ENCODE results near the gene NT5M. TPM values are rescaled to one million over a fixed set of nuclear protein-coding genes. Genes with fewer than 3 reads are reported as not detected.
A peak's percentile ranks its signal among the peaks of the same experiment; 100 is the strongest.

The NT5M gene
- polyA plus RNA-seq, 2 of the 4 experiments (the other 2 are of a cell fraction) = 5.3 to 5.9 TPM

DNA sequence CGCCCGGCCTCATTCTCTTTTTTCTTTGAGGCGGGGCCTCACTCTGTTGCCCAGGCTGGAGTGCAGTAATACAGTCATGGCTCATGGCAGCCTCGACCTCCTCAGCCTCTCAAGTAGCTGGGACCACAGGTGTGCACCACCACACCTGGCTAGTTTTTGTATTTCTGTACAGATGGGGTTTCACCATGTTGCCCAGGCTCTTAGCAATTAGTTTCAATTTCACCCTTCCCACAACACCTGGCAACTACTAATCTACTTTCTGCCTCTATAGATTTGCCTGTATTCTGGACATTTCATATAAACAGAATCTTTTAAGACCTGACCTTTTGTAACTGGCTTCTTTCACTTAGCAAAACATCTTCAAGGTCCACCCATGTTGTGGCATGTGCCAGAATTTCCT, 8.0 kb upstream of the NT5M start:
- WGBS (ENCODE audit: missing lambda C conversion rate) = 78% methylated on average over 4 of the region's 4 CpGs
- TF ChIP-seq NR3C1 (IDR thresholded peaks at IDR 0.05) (no peak), EHMT2 (IDR thresholded peaks at IDR 0.05; ENCODE audit: low read depth) (no peak), TP53 (CRISPR knock-in tag; IDR thresholded peaks at IDR 0.05) (no peak), HDAC2 (IDR thresholded peaks at IDR 0.05) (no peak), CEBPB (IDR thresholded peaks at IDR 0.05) (no peak), MYC (IDR thresholded peaks at IDR 0.05; ENCODE audit: borderline replicate concordance, low read length) (no peak), ZNF302 (CRISPR knock-in tag; IDR thresholded peaks at IDR 0.05) (no peak), FOXS1 (CRISPR knock-in tag; IDR thresholded peaks at IDR 0.05) (no peak)
- Histone ChIP-seq H3K4me2 (no peak overlapping the region), H3K4me3 (no peak overlapping the region), H3K9me3 (no peaks in the 10 kb centered on the region), H3K27ac (no peak overlapping the region), H3K4me1 (peaks cover 14% of the 10 kb centered on the region; the same call in 2 of the 3 replicates)
- FAIRE-seq = no peak
- CTCF ChIA-PET = interaction anchor here (1.3 to 1.4 kb wide), 2 partner anchors 11 to 25 kb away, joined by 3 to 5 read pairs; no protein-coding TSS in a partner anchor
- POLR2A ChIA-PET = interaction anchor here (0.9 kb wide), 1 partner anchor 14 kb away, joined by 3 read pairs; the partner anchor contains the start of gene COPS3
- DNase-seq (ENCODE audit: low read depth in 1 of 2, low spot score in 1 of 2) = no peak
- ATAC-seq = no peak

DNA sequence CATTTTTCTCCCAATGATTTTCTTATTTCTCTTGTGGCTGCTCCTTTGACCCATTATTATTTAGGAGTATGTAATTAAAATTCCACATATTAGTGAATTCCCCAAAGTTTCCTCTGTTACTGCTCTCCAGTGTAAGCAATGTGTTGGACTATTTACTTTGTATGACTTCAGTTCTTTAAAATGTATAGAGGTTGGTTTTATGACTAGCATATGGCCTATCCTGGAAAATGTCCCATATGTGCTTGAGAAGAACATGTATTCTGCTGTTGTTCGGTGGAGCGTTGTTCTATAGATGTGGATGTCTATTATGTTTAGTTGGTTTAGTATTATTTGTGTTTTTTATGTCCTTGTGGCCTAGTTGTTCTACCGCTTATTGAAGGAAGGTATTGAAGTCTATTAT, 6.0 kb upstream of the NT5M start:
- Histone ChIP-seq H3K27ac (no peak overlapping the region), H3K4me1 (peaks cover 21% of the 10 kb centered on the region; the same call in 2 of the 3 replicates), H3K4me2 (no peak overlapping the region), H3K9me3 (no peaks in the 10 kb centered on the region), H3K4me3 (no peak overlapping the region)
- 90% methylated on average over 3 of the region's 3 CpGs for WGBS (ENCODE audit: missing lambda C conversion rate)
- POLR2A ChIA-PET = interaction anchor here (1.1 kb wide), 1 partner anchor 16 kb away, joined by 3 read pairs; the partner anchor contains the start of gene COPS3
- ATAC-seq (no peak), DNase-seq (ENCODE audit: low read depth in 1 of 2, low spot score in 1 of 2) (no peak), FAIRE-seq (peak; percentile 13)
- TF ChIP-seq, protein P1, sequence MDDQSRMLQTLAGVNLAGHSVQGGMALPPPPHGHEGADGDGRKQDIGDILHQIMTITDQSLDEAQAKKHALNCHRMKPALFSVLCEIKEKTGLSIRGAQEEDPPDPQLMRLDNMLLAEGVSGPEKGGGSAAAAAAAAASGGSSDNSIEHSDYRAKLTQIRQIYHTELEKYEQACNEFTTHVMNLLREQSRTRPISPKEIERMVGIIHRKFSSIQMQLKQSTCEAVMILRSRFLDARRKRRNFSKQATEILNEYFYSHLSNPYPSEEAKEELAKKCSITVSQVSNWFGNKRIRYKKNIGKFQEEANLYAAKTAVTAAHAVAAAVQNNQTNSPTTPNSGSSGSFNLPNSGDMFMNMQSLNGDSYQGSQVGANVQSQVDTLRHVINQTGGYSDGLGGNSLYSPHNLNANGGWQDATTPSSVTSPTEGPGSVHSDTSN (IDR thresholded peaks at IDR 0.05) = no peak
- CTCF ChIA-PET = interaction anchor here (1.1 kb wide), 1 partner anchor 9 kb away, joined by 6 read pairs; no protein-coding TSS in a partner anchor

DNA sequence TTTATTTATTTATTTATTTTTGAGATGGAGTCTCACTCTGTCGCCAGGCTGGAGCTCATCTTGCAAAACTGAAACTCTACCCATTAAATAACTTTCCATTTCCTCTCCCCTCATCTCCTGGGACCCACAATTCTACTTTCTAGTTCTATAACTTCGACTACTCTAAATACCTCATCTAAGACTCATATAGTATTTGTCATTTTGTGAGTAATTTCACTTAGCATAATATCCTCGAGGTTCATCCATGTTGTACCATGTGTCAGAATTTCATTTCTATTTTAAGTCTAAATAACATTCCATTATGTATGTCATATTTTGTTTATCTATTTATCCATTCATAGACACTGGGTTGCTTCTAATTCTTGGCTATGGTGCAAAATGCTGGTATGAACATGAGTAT, 5.1 kb upstream of the NT5M start:
- 55% methylated on average over 3 of the region's 3 CpGs for WGBS (ENCODE audit: missing lambda C conversion rate)
- no peak for FAIRE-seq
- no peak for TF ChIP-seq ZSCAN20 (CRISPR knock-in tag; IDR thresholded peaks at IDR 0.05)
- no peak for TF ChIP-seq RNF2 (IDR thresholded peaks at IDR 0.05; ENCODE audit: borderline replicate concordance, low read depth)
- 0 out of 4 replicates have a peak, but pooled peaks of 1 of the 2 experiments have one; percentile 1 for TF ChIP-seq CEBPB (IDR thresholded peaks at IDR 0.05)
- ChIA-PET CTCF (interaction anchor here (1.1 kb wide), 1 partner anchor 10 kb away, joined by 6 read pairs; no protein-coding TSS in a partner anchor), POLR2A (interaction anchor here (1.1 kb wide), 1 partner anchor 17 kb away, joined by 3 read pairs; the partner anchor contains the start of gene COPS3)
- H3K27ac ChIP-seq = no peak overlapping the region
- no peaks in the 10 kb centered on the region for H3K9me3 ChIP-seq
- H3K4me1 ChIP-seq = peaks cover 27% of the 10 kb centered on the region; the same call in 2 of the 3 replicates
- H3K4me3 ChIP-seq = no peak overlapping the region
- no peak for DNase-seq (ENCODE audit: low read depth in 1 of 2, low spot score in 1 of 2)
- H3K4me2 ChIP-seq = no peak overlapping the region
- ATAC-seq = no peak

DNA sequence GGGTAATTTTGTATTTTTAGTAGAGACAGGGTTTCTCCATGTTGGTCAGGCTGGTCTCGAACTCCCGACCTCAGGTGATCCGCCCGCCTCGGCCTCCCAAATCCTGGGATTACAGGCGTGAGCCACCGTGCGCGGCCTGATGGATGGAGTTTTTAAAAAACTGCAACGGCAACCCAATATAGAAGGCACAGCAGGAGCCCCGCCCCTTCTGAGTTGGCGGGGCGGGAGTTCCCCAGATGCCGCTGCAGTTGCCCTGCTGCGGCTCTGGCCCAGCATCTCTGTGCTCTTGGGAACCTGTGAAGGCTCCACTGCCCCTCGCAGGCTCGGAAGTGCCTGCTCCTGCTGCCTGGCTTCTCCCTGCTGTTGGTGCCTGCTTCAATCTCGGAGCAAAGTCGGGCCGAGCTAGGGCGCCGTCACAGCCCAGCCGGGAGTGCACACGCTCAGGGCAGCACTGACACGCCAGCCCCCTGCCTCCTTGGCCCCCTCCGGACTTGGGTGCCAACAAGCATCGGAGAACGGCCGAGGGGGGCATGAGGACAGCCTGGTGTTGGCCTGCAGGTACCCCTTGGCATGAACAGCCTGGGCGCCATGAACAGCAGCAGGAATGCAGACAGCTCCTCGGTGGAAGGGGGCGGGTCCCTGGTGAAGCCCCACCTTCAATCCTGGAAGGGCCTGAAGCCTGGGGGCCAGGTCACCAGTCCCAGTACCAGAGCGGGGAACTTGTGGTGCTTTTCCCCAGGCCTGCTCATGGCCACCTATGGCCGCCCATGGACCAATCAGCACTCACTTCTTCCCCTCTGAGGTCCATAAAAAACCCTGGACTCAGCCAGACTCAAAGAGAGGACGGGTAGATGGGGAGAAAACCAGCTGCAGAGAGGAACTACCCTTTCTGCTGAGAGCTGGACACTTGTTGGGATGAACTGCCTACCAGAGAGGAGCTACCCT, 2.3 kb upstream of the NT5M start:
- POLR2A ChIA-PET = interaction anchor here (0.6 to 1.3 kb wide), 5 partner anchors 20 to 748 kb away, joined by 3 to 14 read pairs (median 6); partner anchors contain the start of genes COPS3 and FLCN
- ATAC-seq = peak; percentile 81 to 90
- Histone ChIP-seq H3K4me2 (peak overlapping the region; percentile 87), H3K9me3 (no peaks in the 10 kb centered on the region), H3K4me1 (peaks cover 44% of the 10 kb centered on the region), H3K4me3 (peak overlapping the region; percentile 66), H3K27ac (peak overlapping the region; percentile 84 to 90)
- DNase-seq (ENCODE audit: low read depth in 1 of 2, low spot score in 1 of 2) = peak; percentile 93 to 95
- CTCF ChIA-PET = interaction anchor here (0.6 to 2.3 kb wide), 11 partner anchors 9 to 303 kb away, joined by 3 to 8 read pairs (median 4); no protein-coding TSS in a partner anchor
- FAIRE-seq = peak; percentile 54
- WGBS (ENCODE audit: missing lambda C conversion rate) = 2% methylated on average over 34 of the region's 35 CpGs
- TF ChIP-seq, protein P2, sequence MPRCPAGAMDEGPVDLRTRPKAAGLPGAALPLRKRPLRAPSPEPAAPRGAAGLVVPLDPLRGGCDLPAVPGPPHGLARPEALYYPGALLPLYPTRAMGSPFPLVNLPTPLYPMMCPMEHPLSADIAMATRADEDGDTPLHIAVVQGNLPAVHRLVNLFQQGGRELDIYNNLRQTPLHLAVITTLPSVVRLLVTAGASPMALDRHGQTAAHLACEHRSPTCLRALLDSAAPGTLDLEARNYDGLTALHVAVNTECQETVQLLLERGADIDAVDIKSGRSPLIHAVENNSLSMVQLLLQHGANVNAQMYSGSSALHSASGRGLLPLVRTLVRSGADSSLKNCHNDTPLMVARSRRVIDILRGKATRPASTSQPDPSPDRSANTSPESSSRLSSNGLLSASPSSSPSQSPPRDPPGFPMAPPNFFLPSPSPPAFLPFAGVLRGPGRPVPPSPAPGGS (IDR thresholded peaks at IDR 0.05) = no peak; the same call in 2 of the 3 replicates
- TF ChIP-seq SMC3 (IDR thresholded peaks at IDR 0.05) = no peak
- TF ChIP-seq RARB (CRISPR knock-in tag; IDR thresholded peaks at IDR 0.05) = no peak
- TF ChIP-seq ZC3H11A (IDR thresholded peaks at IDR 0.05) = no peak
- TF ChIP-seq, protein P3, sequence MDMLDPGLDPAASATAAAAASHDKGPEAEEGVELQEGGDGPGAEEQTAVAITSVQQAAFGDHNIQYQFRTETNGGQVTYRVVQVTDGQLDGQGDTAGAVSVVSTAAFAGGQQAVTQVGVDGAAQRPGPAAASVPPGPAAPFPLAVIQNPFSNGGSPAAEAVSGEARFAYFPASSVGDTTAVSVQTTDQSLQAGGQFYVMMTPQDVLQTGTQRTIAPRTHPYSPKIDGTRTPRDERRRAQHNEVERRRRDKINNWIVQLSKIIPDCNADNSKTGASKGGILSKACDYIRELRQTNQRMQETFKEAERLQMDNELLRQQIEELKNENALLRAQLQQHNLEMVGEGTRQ (IDR thresholded peaks at IDR 0.05) = 0 out of 2 replicates have a peak, but pooled peaks have one; percentile 15
- TF ChIP-seq KDM1A (IDR thresholded peaks at IDR 0.05; ENCODE audit: low read depth) = peak; percentile 71
- TF ChIP-seq, protein P4, sequence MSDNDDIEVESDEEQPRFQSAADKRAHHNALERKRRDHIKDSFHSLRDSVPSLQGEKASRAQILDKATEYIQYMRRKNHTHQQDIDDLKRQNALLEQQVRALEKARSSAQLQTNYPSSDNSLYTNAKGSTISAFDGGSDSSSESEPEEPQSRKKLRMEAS (IDR thresholded peaks at IDR 0.05) = peak; percentile 48
- TF ChIP-seq RCOR1 (IDR thresholded peaks at IDR 0.05; ENCODE audit: low read depth, low read length) = no peak
- TF ChIP-seq HOXB13 (CRISPR knock-in tag; IDR thresholded peaks at IDR 0.05; ENCODE audit: low read depth) = no peak
- TF ChIP-seq, protein P5, sequence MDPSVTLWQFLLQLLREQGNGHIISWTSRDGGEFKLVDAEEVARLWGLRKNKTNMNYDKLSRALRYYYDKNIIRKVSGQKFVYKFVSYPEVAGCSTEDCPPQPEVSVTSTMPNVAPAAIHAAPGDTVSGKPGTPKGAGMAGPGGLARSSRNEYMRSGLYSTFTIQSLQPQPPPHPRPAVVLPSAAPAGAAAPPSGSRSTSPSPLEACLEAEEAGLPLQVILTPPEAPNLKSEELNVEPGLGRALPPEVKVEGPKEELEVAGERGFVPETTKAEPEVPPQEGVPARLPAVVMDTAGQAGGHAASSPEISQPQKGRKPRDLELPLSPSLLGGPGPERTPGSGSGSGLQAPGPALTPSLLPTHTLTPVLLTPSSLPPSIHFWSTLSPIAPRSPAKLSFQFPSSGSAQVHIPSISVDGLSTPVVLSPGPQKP (IDR thresholded peaks at IDR 0.05; ENCODE audit: low read depth, low read length) = no peak
- no peak for TF ChIP-seq EP300 (IDR thresholded peaks at IDR 0.05)
- no peak for TF ChIP-seq CEBPB (IDR thresholded peaks at IDR 0.05)
- no peak; the same call in 1 of the 2 replicates for TF ChIP-seq EHMT2 (IDR thresholded peaks at IDR 0.05; ENCODE audit: low read depth)
- peak; percentile 30 for TF ChIP-seq MAFK (IDR thresholded peaks at IDR 0.05; ENCODE audit: partially characterized antibody)
- TF ChIP-seq ESRRA (IDR thresholded peaks at IDR 0.05; ENCODE audit: borderline replicate concordance, low read length) = no peak
